GM21737 (cell line): ENCODE results near the gene ZNF77.
"Not testable (repeated sequence)": the region's sequence is repeated elsewhere in the genome, so short reads cannot be mapped to it uniquely, and the experiment has no call there.

ENCODE experiments used
- ATAC-seq: cut with Tn5 transposase; IDR thresholded peaks from one replicate; pipeline ENCODE4 v1.9.1; 2021; ENCODE audit warnings: mild to moderate bottlenecking, moderate library complexity; ENCODE audit not compliant: unreplicated experiment

Gene ZNF77

GRCh38 chr19:2944775-2945574 lies at the start of gene ZNF77:
Gene ZNF77, minus strand, starts transcription at chr19:2944971. Its CDS starts 131 bp downstream, at chr19:2944840.
- ATAC-seq = peak; percentile 91

- no peak for ATAC-seq
Measured at GRCh38 chr19:2993579-2993978, 48.8 kb upstream of the ZNF77 start.

GRCh38 chr19:2992958-2993357 lies 48.2 kb upstream of the ZNF77 start:
- no peak for ATAC-seq

GRCh38 chr19:2992333-2992732 lies 47.6 kb upstream of the ZNF77 start:
- not testable (repeated sequence) for ATAC-seq

GRCh38 chr19:2989236-2989946 lies 44.6 kb upstream of the ZNF77 start:
- ATAC-seq = no peak

- ATAC-seq = no peak
Measured at GRCh38 chr19:2988568-2988967, 43.8 kb upstream of the ZNF77 start.

GRCh38 chr19:2987797-2988196 lies 43.0 kb upstream of the ZNF77 start:
- no peak for ATAC-seq

- ATAC-seq = no peak
Measured at GRCh38 chr19:2986951-2987524, 42.3 kb upstream of the ZNF77 start.

GRCh38 chr19:2984215-2984528 lies 39.4 kb upstream of the ZNF77 start:
- ATAC-seq = no peak

GRCh38 chr19:2983351-2984214 lies 38.8 kb upstream of the ZNF77 start:
- no peak for ATAC-seq

- ATAC-seq = no peak
Measured at GRCh38 chr19:2982983-2983350, 38.2 kb upstream of the ZNF77 start.

- no peak for ATAC-seq
Measured at GRCh38 chr19:2982561-2982960, 37.8 kb upstream of the ZNF77 start.

- no peak for ATAC-seq
Measured at GRCh38 chr19:2981898-2982297, 37.1 kb upstream of the ZNF77 start.

- ATAC-seq = no peak
Measured at GRCh38 chr19:2978772-2979171, 34.0 kb upstream of the ZNF77 start.

GRCh38 chr19:2978166-2978767 lies 33.5 kb upstream of the ZNF77 start:
- ATAC-seq = no peak

GRCh38 chr19:2977746-2978138 lies 33.0 kb upstream of the ZNF77 start:
- peak; percentile 9 for ATAC-seq

- peak; percentile 91 for ATAC-seq
Measured at GRCh38 chr19:2977001-2977745, 32.4 kb upstream of the ZNF77 start, which contains the start of gene TLE6. Gene TLE6, plus strand, starts transcription at chr19:2977564. Its CDS starts 670 bp downstream, at chr19:2978234.

GRCh38 chr19:2976609-2977000 lies 31.8 kb upstream of the ZNF77 start:
- no peak for ATAC-seq

- no peak for ATAC-seq
Measured at GRCh38 chr19:2974342-2975041, 29.7 kb upstream of the ZNF77 start.
